GM19239 (cell line): ENCODE results near the gene CREB5.

Source experiments
- DNase-seq: peaks from one replicate; pipeline ENCODE4 v3.0.0; 2011; ENCODE audit warnings: low spot score; ENCODE audit not compliant: insufficient read length
- FAIRE-seq: peaks from 2 replicates; lab custom pipeline; 2011; peaks lifted over from hg19 to GRCh38; lab: Jason Lieb, UNC

Gene CREB5

DNA sequence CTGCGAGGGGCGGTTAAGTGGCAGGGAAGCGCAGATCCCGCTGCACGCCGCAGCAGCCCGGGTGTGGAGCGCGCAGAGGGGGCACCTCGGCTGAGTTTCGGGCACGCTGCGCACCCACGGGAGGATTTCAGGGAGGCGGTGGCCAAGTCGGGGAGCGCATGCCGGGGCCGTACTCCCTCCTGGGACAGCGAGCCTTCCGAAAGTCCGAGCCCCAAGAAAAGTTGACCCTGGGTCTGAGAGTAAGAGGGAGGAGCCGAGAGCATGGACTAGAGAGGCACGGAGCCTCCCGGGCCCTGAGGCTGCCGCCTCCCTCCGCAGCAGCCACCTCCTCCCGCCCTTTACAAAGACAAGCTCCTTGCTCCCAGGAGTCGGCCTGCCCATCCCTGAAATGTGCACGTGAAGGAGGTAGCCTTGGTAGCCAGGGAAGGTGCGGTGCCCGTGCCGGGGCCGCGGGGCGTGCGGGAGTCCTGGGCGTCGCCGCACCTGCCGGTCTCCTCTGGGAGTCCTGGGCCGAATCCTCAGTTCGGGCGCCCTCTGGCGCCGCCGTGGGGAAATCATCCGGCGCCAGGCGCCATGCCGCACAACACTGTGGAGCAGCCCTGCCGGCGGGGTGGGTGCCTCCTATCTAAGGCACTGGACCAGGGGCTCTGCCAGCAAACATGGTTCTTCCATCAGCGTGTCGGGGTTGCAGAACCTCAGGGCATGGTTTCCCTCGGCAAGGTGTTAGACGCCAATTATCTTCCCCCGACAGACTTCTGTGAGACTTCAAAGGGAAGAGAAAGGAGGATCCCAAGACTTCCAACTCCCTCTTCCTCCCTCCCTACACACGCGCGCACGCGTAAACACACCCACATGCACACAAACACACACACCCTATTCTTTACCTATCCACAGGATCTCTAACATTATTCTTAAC, 441.8 kb downstream of the CREB5 start:
- FAIRE-seq = peak; percentile 64

DNA sequence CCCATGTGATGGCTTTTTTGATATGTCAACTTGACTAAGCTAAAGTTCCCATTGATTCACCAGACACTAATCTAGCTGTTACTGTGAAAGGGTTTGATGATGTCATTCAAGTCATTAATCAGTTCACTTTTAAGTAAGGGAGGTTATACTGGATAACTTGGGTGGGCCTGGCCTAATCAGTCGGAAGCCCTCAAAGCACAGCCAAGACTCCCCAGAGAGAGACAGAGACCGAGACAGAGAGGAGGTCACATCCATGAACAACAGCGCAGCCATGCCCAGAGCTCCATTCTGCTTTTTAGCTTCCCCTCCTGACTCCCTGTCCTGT, 442.4 kb downstream of the CREB5 start:
- FAIRE-seq = no peak
- DNase-seq = no peak

More for the DNA sequence above, 441.8 kb downstream of the CREB5 start:
- DNase-seq = peak; percentile 86

DNA sequence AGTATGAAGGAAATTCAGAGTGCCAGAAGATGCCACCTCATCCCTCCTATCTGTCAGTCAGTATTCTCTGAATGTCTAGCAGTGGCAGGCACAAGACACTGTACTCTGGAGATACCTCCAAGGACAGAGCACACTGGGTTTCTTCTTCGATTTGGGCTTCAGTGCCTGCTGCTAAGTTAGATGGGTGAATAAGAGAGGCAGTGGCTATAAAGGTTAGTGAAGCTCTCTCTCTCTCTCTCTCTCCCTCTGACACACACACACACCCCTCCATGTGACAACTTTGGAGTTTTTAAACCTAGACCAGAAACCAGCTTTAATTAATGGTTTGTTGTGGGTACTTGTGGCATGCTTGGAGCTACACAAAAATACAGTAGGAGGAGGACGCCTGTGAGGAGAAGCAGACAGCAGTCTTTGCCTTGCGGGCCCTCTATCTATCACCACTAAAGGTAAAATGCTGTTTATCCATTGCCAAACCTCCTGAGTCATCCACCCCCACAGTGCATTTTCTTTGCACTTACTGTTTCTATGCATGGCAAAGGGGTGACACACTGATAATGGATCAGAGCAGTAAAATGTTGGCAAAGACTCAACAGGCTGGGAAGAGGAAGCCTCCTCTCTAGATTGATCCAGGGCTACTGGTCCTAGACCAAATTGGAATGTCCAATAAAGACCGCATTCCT, 443.4 kb downstream of the CREB5 start:
- no peak for DNase-seq
- FAIRE-seq = no peak

DNA sequence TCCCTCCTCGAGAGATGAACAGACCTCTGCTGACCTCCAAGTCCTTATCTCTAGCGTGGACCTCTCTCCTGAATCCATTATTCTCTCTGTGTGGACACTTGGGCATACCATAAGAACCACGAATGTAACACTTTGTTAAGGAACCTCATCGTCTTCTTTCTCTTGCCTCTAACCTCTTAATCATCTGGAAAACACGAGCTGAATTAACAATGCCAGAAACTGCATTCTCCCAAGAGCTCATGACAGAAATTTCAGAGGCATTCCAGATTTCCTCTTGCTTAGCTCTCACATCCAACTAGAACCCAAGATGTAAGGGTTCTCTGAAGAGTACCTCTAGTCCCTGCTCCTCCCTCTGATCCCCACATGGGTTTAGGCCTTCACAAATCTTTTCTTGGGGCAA, 444.3 kb downstream of the CREB5 start:
- FAIRE-seq = no peak
- no peak for DNase-seq

DNA sequence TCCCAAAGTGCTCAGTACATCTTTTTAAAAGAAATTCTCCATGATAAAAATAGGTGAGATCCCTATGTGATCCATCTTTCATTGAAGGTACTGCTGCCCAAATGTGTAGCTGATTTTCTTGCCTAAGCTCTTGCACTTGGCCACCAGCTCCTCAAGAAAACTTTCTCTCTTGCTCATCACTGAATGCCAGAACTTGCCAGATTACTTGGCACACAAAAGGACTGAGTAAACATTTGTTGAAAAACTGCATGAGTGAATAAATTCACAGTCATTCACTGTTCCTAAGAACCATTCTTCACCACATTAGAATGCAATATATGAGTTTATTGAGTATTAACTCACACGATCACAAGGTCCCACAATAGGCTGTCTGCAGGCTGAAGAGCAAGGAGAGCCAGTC, 445.9 kb downstream of the CREB5 start:
- DNase-seq (no peak), FAIRE-seq (no peak)

DNA sequence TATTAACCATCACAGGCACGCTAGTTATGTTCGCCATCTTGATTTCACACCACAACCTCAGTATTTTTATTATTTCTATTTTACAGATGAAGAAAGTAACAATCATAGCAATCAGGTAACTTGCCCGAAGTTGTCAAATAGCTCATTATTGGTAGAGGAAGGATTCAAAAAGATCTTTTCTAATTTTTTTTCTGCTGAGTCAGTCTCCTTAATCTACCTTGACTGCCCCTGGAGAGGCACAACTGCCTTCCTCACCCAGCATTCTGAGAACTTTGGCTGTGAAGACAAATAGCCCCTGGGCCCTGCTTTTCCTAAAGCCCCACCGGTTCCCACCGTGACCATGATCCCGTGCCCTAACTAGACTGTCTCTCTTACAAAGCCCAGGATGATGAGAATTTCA, 446.6 kb downstream of the CREB5 start:
- FAIRE-seq (no peak), DNase-seq (no peak)

DNA sequence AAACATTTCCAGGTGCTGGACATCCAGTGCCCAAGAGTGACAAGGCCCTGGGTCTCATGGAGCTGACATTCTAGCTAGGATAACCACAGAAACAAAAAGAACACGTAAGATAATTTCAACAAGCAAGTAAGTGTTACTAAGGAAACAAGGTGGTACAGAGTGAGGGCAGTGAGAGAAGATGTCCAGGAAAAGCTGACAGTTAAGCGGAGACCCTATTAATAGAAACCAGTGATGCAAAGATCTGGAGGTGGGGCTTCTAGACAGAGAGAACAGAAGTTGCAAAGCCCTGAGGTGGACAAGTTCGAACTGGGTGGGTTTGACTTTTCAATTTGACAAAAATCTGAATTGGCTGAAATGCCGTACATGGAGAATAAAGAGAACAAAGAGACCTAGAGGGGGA, 449.5 kb downstream of the CREB5 start:
- DNase-seq = no peak
- FAIRE-seq = no peak

DNA sequence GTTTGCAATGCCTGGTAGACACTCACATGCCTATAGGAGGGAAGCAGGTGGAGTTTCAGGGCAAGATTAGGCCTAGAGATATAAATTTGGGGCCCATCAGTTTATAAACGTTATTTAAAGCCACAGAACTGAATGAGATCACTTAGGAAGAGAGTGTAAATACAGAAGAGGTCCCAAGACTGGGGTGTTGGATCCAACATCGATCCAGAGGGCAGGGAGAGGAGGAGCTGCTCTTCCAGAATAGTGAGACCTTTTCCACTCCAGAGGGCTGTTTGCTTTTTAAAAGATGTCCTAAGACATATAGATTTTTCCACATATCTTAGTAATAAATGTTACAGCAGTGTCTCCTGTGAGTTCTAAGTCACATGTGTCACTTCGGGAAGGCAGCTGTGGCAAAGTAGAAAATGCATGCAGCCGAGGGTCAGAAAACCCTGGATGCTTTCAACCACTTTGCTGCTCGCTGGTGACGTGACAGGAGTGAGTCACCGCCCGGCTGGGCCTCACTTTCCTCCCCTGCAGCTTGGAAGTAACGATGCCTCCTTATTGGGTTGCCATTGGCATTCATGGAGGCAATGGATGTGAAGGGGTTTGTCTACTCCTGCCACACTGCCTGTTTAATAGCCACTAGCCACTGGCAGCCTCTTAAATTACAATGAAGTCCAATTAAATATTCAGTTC, 450.4 kb downstream of the CREB5 start:
- DNase-seq = no peak
- FAIRE-seq = no peak

DNA sequence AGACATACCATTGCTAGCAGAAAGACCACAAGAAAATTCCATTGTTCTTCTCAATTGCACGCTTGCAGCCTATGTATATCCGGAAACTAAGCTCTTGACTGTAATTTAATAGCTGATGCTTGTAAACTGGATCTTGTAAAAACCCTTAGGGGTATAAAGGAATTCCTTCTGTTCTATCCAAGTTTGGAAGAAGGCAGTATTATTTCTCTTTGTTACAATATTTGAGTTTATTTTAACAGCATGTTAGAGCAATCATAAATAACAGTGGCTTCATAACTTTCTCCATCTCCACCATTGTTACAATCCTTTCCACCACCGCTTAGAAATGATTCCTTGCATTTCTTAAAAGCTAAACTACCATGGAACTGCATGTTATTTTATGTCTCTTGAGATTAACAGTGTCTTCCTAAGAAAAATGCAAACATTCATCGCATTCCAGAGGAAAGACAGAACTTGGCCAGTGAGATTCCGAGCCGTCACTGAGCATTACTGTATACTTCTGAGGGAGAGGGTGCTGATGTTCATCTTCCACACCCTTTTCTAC, 453.4 kb downstream of the CREB5 start:
- FAIRE-seq = no peak

DNA sequence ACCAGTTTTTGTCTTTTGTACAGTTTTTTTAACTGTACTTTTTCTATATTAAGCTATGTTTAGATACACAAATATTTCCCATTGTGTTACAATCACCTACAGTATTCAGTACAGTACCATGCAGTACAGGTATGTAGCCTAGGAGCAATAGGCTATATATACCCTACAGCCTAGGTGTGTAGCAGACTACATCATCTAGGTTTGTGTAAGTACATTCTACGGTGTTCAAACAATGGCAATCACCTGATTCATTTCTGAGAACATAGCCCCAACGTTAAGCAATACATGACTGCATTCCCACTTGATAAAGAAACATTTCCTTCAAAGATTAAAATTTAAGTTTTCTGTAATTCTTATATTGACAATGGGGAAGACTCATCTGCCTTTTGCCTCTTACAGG, 456.4 kb downstream of the CREB5 start:
- FAIRE-seq (no peak), DNase-seq (no peak)

More for the DNA sequence above, 453.4 kb downstream of the CREB5 start:
- DNase-seq = no peak

DNA sequence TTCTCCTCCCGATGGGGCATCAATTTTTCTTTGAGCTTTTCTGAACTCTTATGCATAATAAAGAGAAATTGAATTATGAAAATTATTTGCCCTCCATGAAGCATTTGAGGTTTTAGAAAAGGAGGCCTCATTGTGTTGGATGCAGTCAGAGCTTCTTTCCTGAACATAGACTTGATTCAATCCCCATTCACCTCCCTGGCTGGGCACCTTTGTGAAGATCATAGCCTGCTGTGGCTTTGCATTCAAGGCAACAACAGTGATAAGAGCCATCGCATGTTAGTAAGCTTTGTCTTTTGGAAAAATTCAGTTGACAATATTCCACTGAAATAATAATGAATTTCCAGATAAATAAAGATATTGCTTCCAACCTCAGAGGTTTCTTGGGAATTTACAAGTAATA, 458.8 kb downstream of the CREB5 start:
- no peak for DNase-seq
- FAIRE-seq = no peak

DNA sequence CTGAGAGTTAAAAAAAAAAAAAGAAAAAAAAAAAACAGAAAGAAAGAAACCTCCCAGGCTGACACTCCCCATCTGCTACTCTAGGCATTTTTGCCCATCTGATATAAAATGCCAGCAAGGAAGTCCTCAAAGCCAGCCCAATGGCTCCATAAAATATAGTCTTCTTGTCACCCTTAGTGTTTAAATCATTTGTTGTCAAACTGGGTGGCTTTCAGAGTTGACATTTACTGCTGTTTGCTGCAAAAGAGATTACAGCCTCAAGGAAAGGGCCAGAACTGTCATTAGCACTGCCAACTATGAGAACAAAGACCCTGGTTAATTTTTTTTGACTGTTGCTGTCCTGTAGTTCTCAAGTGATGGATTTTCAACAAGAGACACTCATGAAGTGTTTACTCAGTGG, 459.3 kb downstream of the CREB5 start:
- FAIRE-seq (no peak), DNase-seq (no peak)

DNA sequence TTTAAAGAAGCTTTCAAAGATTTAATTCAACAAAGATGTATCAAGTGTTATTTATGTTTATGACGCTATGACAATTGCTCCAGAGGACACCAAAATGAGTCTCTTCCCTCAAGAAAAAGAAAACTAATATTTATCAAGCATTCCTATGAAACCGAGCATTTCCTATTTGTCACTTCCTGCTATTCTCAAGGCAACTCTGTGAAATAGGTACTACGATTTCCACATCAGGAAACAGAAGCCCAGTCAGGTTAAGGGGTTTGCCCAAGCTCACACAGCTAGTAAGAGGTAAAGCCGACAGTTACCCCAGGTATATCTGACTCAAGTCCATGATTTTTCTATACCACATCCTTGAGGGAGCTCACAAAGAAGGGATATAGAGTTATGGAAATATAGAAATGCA, 459.9 kb downstream of the CREB5 start:
- FAIRE-seq (no peak), DNase-seq (no peak)

DNA sequence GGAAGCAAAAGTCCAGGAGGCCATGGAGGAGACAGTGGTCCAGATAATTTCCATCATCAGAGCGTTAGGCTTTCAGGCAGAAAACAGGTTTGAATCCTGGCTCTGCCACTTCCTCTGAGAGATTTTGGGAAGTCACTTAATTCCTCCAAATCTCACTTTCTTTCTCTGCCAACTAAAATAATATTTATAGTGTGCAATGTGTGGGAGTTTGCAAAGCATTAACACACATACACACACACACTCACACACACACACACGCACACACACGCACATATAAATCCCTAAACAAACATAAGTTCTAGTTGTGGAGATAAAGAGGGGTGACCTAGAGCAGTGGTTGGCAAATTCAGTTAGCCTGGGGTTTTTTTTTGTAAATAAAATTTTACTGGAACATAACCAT, 461.0 kb downstream of the CREB5 start:
- DNase-seq (no peak), FAIRE-seq (no peak)

DNA sequence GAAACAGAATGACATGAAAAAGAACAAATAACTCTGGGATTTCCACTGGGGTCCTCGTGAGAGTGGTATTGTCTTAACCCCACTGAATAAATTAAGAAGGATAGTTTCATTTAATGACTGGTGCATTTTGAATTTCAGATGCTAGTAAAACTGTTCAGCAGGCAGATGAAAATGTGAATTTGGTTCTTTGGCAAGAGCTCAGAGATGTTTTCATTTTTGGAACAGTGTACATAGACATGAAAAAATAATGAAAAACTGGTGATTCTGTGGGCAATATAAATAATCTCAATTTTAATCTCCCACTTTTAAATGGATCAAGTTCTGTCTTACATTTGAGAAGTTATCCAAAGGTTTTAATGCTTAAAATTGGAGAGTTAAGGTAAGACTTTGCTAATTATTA, 461.7 kb downstream of the CREB5 start:
- FAIRE-seq = no peak
- no peak for DNase-seq
